Suprapubic skin (tissue), 4 donors: ENCODE measurements around the gene ZNF578. TPM values are rescaled to one million over a fixed set of nuclear protein-coding genes. Genes with fewer than 3 reads are reported as not detected.
"Not testable (repeated sequence)": the region's sequence is repeated elsewhere in the genome, so short reads cannot be mapped to it uniquely, and the experiment has no call there.

Experiments
- DNase-seq, 2 donors: peaks; one replicate each; pipeline ENCODE4 v3.0.0-alpha.2; 2019; ENCODE audit warnings: low spot score in 2 of 2
- H3K27ac ChIP-seq: fragments of 200-600 bp; sonication (generic); one replicate; pipeline ENCODE4 v1.5.1; 2019
- H3K27me3 ChIP-seq: fragments of 200-600 bp; sonication (generic); one replicate; pipeline ENCODE4 v1.5.1; 2019
- H3K36me3 ChIP-seq: fragments of 200-600 bp; sonication (generic); one replicate; pipeline ENCODE4 v1.5.1; 2019
- H3K4me1 ChIP-seq: fragments of 200-600 bp; sonication (generic); one replicate; pipeline ENCODE4 v1.5.1; 2019
- H3K4me3 ChIP-seq: fragments of 200-600 bp; sonication (generic); one replicate; pipeline ENCODE4 v1.5.1; 2019; ENCODE audit warnings: mild to moderate bottlenecking
- H3K9me3 ChIP-seq: fragments of 200-600 bp; sonication (generic); one replicate; pipeline ENCODE4 v1.5.1; 2019
- CTCF ChIP-seq, 2 donors: fragments of 200-600 bp in 1 of 2; fragments of 450-650 bp in 1 of 2; sonication (generic) in 1 of 2; IDR thresholded peaks; one replicate each; pipeline ENCODE4 v1.5.1; 2016 to 2019; ENCODE audit warnings: antibody characterized with exemption in 2 of 2, mild to moderate bottlenecking in 1 of 2, moderate library complexity in 1 of 2
- EP300 ChIP-seq: sonication (generic); formaldehyde crosslinking; IDR thresholded peaks from one replicate; pipeline ENCODE4 v1.6.1; 2017; ENCODE audit warnings: antibody characterized with exemption
- POLR2A ChIP-seq, 2 donors: fragments of 450-650 bp; IDR thresholded peaks; one replicate each; pipeline ENCODE4 v1.6.1; 2017; ENCODE audit warnings: antibody characterized with exemption in 2 of 2, mild to moderate bottlenecking in 2 of 2, moderate library complexity in 2 of 2
- POLR2AphosphoS5 ChIP-seq, 3 donors: sonication (generic); formaldehyde crosslinking; IDR thresholded peaks; one replicate each; pipeline ENCODE4 v1.6.1; 2017; ENCODE audit warnings: antibody characterized with exemption in 3 of 3
- WGBS: methylation state at CpG from one replicate; pipeline ENCODE4 v1.1.5; 2018; 5-methylcytosine and 5-hydroxymethylcytosine counted together
- total RNA-seq, 4 donors: library from RNA; depleted of rRNA; stranded (reverse); fragments of >200 nt; gene quantifications; one replicate each; pipeline ENCODE4 v1.1.0, GENCODE V29; 2016

Gene ZNF578
- total RNA-seq, 4 donors from 2014 or later, result 0.38 to 1.0 (median 0.64) TPM

- no peaks in the 10 kb centered on the region for H3K27me3 ChIP-seq
- WGBS, result 32% methylated on average over 17 of the region's 37 CpGs
- TF ChIP-seq EP300 (no peak), POLR2A (IDR thresholded peaks at IDR 0.05) (no peak), POLR2AphosphoS5 (IDR thresholded peaks at IDR 0.05) (no peak), CTCF (IDR thresholded peaks at IDR 0.05) (no peak)
- no peaks in the 10 kb centered on the region for H3K36me3 ChIP-seq
- H3K4me3 ChIP-seq, result no peak overlapping the region
- no peak for DNase-seq
- no peaks in the 10 kb centered on the region for H3K4me1 ChIP-seq
- no peak overlapping the region for H3K27ac ChIP-seq
- peaks cover 28% of the 10 kb centered on the region for H3K9me3 ChIP-seq
These were observed 39.0 kb downstream of the ZNF578 start for GRCh38 chr19:52492201-52492993.

GRCh38 chr19:52492994-52493470 is 39.7 kb downstream of the ZNF578 start:
- Histone ChIP-seq H3K9me3 (peaks cover 22% of the 10 kb centered on the region), H3K36me3 (no peaks in the 10 kb centered on the region), H3K4me3 (no peak overlapping the region), H3K4me1 (no peaks in the 10 kb centered on the region), H3K27ac (no peak overlapping the region), H3K27me3 (no peaks in the 10 kb centered on the region)
- WGBS, result 8% methylated on average over 27 of the region's 28 CpGs
- DNase-seq, result no peak
- TF ChIP-seq CTCF (IDR thresholded peaks at IDR 0.05), result no peak
- no peak for TF ChIP-seq EP300
- TF ChIP-seq POLR2A (IDR thresholded peaks at IDR 0.05), result no peak
- no peak for TF ChIP-seq POLR2AphosphoS5 (IDR thresholded peaks at IDR 0.05)

- Histone ChIP-seq H3K36me3 (no peaks in the 10 kb centered on the region), H3K4me3 (no peak overlapping the region), H3K9me3 (peaks cover 15% of the 10 kb centered on the region), H3K27ac (no peak overlapping the region), H3K4me1 (no peaks in the 10 kb centered on the region), H3K27me3 (no peaks in the 10 kb centered on the region)
- TF ChIP-seq CTCF (IDR thresholded peaks at IDR 0.05) (no peak), POLR2AphosphoS5 (IDR thresholded peaks at IDR 0.05) (no peak), POLR2A (IDR thresholded peaks at IDR 0.05) (no peak), EP300 (no peak)
- DNase-seq, result no peak
- 90% methylated on average over 3 of the region's 3 CpGs for WGBS
These were observed 41.2 kb downstream of the ZNF578 start for GRCh38 chr19:52494518-52494917.

GRCh38 chr19:52498571-52498970 is 45.2 kb downstream of the ZNF578 start:
- 96% methylated on average over 8 of the region's 8 CpGs for WGBS
- peaks cover 12% of the 10 kb centered on the region for H3K9me3 ChIP-seq

GRCh38 chr19:52500474-52500873 is 47.1 kb downstream of the ZNF578 start:
- H3K27ac ChIP-seq, H3K27me3 ChIP-seq, H3K4me1 ChIP-seq, H3K4me3 ChIP-seq, DNase-seq, H3K9me3 ChIP-seq: not testable (repeated sequence)
- WGBS, result 43% methylated on average over 3 of the region's 3 CpGs
- peaks cover 27% of the 10 kb centered on the region for H3K36me3 ChIP-seq

More at GRCh38 chr19:52498571-52498970, 45.2 kb downstream of the ZNF578 start:
- no peaks in the 10 kb centered on the region for H3K4me1 ChIP-seq
- no peak for DNase-seq
- no peak overlapping the region for H3K27ac ChIP-seq
- H3K36me3 ChIP-seq, result peaks cover 14% of the 10 kb centered on the region
- no peaks in the 10 kb centered on the region for H3K27me3 ChIP-seq
- no peak overlapping the region for H3K4me3 ChIP-seq
- TF ChIP-seq CTCF (IDR thresholded peaks at IDR 0.05), result no peak
- no peak for TF ChIP-seq EP300
- TF ChIP-seq POLR2AphosphoS5 (IDR thresholded peaks at IDR 0.05), result no peak
- no peak for TF ChIP-seq POLR2A (IDR thresholded peaks at IDR 0.05)

- peaks cover 30% of the 10 kb centered on the region for H3K36me3 ChIP-seq
- not testable (repeated sequence) for H3K27ac ChIP-seq, DNase-seq, H3K27me3 ChIP-seq, H3K4me1 ChIP-seq, H3K9me3 ChIP-seq, H3K4me3 ChIP-seq
- 87% methylated on average over 11 of the region's 12 CpGs for WGBS
These were observed 47.6 kb downstream of the ZNF578 start for GRCh38 chr19:52500991-52501390.
